C4-2B (cell line): ENCODE measurements around the gene ZNF599.

ENCODE experiments used
- CTCF ChIP-seq: fragments of 450-650 bp; conservative IDR thresholded peaks from 2 replicates; pipeline ENCODE4 v1.5.1; 2017; ENCODE audit warnings: mild to moderate bottlenecking
- ZFX ChIP-seq: fragments of 450-650 bp; IDR thresholded peaks from 2 replicates; pipeline ENCODE4 v1.6.1; 2017

- TF ChIP-seq CTCF (no peak), ZFX (no peak)
These were observed 1.8 kb upstream of the ZNF599 start for GRCh38 chr19:34774857-34775256.
